Measurements from ENCODE around the gene RCVRN.

DNA sequence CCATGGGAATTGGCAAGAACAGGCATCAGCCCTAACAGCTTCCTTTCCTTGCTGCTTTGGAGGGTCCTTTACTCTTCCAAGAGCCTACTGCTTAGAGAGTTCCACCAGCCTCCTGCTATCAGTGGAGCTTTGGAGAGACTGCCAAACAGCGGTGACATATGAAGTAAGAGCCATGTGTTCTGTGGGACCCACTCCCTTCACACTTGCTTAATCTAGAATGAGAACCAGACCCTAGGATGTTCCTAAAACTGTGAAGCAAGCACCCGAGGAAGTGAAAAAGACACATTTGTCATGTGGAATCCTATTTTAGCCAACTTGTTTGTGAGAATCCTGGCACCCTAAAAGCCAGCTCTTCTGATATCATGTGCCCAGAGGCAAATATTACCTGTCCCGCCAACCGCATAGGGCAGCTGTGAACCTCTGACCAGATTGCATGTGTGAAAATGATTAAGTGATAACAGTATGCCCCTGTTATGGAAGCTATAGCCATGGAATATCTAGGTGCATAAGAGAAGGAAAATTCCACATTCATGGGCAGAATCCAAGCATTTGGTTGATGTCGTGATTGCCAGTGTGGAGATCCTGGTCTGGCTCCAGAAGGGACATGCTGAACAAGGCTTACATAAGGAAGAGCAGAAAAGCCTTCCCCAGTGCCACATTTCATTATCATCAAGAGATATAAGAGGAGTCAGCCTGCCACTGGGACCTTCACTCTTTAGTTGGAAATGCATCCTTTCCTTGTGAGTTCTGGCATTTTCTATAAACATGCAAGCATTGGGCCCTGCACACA lies 18.7 kb downstream of the RCVRN start:
- TF ChIP-seq, protein P1, sequence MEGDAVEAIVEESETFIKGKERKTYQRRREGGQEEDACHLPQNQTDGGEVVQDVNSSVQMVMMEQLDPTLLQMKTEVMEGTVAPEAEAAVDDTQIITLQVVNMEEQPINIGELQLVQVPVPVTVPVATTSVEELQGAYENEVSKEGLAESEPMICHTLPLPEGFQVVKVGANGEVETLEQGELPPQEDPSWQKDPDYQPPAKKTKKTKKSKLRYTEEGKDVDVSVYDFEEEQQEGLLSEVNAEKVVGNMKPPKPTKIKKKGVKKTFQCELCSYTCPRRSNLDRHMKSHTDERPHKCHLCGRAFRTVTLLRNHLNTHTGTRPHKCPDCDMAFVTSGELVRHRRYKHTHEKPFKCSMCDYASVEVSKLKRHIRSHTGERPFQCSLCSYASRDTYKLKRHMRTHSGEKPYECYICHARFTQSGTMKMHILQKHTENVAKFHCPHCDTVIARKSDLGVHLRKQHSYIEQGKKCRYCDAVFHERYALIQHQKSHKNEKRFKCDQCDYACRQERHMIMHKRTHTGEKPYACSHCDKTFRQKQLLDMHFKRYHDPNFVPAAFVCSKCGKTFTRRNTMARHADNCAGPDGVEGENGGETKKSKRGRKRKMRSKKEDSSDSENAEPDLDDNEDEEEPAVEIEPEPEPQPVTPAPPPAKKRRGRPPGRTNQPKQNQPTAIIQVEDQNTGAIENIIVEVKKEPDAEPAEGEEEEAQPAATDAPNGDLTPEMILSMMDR (IDR thresholded peaks at IDR 0.05; ENCODE audit: borderline replicate concordance, extremely low read depth, low read length, poor library complexity, severe bottlenecking) = no peak
- TF ChIP-seq EZH2 (IDR thresholded peaks at IDR 0.05; ENCODE audit: borderline replicate concordance, low read depth, low read length, severe bottlenecking) = no peak
